Thyroid gland (tissue), 4 donors: ENCODE measurements around the gene AFP. TPM values are rescaled to one million over a fixed set of nuclear protein-coding genes. Genes with fewer than 3 reads are reported as not detected.

ENCODE experiments used
- DNase-seq, 2 donors: peaks; one replicate each; pipeline ENCODE4 v3.0.0-alpha.2; 2019
- H3K27ac ChIP-seq, 3 donors: fragments of 200-600 bp; sonication (generic); 1 replicate in 2 of 3; 2 replicates in 1 of 3; pipeline ENCODE4 v1.5.1; 2016 to 2019; ENCODE audit warnings: mild to moderate bottlenecking in 1 of 3, moderate library complexity in 1 of 3
- H3K27me3 ChIP-seq: fragments of 200-600 bp; sonication (generic); one replicate; pipeline ENCODE4 v1.5.1; 2019
- H3K36me3 ChIP-seq, 2 donors: fragments of 200-600 bp; sonication (generic); one replicate each; pipeline ENCODE4 v1.5.1; 2016 to 2019
- H3K4me1 ChIP-seq, 2 donors: fragments of 200-600 bp; sonication (generic); one replicate each; pipeline ENCODE4 v1.5.1; 2017 to 2019
- H3K4me3 ChIP-seq, 3 donors: fragments of 200-600 bp; sonication (generic); replicated peaks in 1 of 3; 1 replicate in 2 of 3; 2 replicates in 1 of 3; pipeline ENCODE4 v1.5.1; 2016; ENCODE audit warnings: mild to moderate bottlenecking in 1 of 3
- H3K9me3 ChIP-seq: fragments of 200-600 bp; sonication (generic); one replicate; pipeline ENCODE4 v1.5.1; 2017
- POLR2A ChIP-seq, 2 donors: fragments of 450-650 bp; IDR thresholded peaks; one replicate each; pipeline ENCODE4 v1.6.1; 2017; ENCODE audit warnings: antibody characterized with exemption in 2 of 2, mild to moderate bottlenecking in 2 of 2, moderate library complexity in 1 of 2
- WGBS, 2 donors: methylation state at CpG; one replicate each; pipeline ENCODE4 v1.1.5; 2017; 5-methylcytosine and 5-hydroxymethylcytosine counted together
- intact Hi-C: fragments of 100-400 bp; cut with DNase I; formaldehyde crosslinking; loops from one replicate; pipeline ENCODE4 v1.15.1; 2023
- total RNA-seq, 4 donors: library from RNA; depleted of rRNA; stranded (reverse); fragments of >200 nt; gene quantifications; one replicate each; pipeline ENCODE4 v1.2.3, GENCODE V29; 2016
- TF ChIP-seq, protein P1 (sequence below), 6 experiments: fragments of 200-600 bp in 3 of 6; fragments of 450-650 bp in 3 of 6; sonication (generic) in 3 of 6; IDR thresholded peaks; one replicate each; pipeline ENCODE4 v1.5.1; 2016 to 2019; ENCODE audit warnings: antibody characterized with exemption in 6 of 6, mild to moderate bottlenecking in 2 of 6, inconsistent platforms in 1 of 6, moderate library complexity in 1 of 6

Gene AFP
- total RNA-seq, 4 donors from 2014 or later = not detected

DNA sequence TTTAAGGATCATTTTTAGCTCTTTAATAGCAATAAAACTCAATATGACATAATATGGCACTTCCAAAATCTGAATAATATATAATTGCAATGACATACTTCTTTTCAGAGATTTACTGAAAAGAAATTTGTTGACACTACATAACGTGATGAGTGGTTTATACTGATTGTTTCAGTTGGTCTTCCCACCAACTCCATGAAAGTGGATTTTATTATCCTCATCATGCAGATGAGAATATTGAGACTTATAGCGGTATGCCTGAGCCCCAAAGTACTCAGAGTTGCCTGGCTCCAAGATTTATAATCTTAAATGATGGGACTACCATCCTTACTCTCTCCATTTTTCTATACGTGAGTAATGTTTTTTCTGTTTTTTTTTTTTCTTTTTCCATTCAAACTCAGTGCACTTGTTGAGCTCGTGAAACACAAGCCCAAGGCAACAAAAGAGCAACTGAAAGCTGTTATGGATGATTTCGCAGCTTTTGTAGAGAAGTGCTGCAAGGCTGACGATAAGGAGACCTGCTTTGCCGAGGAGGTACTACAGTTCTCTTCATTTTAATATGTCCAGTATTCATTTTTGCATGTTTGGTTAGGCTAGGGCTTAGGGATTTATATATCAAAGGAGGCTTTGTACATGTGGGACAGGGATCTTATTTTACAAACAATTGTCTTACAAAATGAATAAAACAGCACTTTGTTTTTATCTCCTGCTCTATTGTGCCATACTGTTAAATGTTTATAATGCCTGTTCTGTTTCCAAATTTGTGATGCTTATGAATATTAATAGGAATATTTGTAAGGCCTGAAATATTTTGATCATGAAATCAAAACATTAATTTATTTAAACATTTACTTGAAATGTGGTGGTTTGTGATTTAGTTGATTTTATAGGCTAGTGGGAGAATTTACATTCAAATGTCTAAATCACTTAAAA is 16.6 kb upstream of the AFP start:
- no peak for DNase-seq
- TF ChIP-seq, protein P1, sequence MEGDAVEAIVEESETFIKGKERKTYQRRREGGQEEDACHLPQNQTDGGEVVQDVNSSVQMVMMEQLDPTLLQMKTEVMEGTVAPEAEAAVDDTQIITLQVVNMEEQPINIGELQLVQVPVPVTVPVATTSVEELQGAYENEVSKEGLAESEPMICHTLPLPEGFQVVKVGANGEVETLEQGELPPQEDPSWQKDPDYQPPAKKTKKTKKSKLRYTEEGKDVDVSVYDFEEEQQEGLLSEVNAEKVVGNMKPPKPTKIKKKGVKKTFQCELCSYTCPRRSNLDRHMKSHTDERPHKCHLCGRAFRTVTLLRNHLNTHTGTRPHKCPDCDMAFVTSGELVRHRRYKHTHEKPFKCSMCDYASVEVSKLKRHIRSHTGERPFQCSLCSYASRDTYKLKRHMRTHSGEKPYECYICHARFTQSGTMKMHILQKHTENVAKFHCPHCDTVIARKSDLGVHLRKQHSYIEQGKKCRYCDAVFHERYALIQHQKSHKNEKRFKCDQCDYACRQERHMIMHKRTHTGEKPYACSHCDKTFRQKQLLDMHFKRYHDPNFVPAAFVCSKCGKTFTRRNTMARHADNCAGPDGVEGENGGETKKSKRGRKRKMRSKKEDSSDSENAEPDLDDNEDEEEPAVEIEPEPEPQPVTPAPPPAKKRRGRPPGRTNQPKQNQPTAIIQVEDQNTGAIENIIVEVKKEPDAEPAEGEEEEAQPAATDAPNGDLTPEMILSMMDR (IDR thresholded peaks at IDR 0.05) = no peak
- TF ChIP-seq POLR2A (IDR thresholded peaks at IDR 0.05) = no peak
- intact Hi-C loops = no loop called here
- Histone ChIP-seq H3K36me3 (no peaks in the 10 kb centered on the region), H3K4me1 (no peaks in the 10 kb centered on the region), H3K4me3 (no peak overlapping the region), H3K9me3 (no peaks in the 10 kb centered on the region), H3K27me3 (no peaks in the 10 kb centered on the region), H3K27ac (no peak overlapping the region)
- WGBS, 2 donors = 72 to 74% methylated on average over 7 of the region's 7 CpGs

DNA sequence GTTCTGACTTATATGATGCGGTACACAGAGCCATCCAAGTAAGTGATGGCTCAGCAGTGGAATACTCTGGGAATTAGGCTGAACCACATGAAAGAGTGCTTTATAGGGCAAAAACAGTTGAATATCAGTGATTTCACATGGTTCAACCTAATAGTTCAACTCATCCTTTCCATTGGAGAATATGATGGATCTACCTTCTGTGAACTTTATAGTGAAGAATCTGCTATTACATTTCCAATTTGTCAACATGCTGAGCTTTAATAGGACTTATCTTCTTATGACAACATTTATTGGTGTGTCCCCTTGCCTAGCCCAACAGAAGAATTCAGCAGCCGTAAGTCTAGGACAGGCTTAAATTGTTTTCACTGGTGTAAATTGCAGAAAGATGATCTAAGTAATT is 15.4 kb upstream of the AFP start:
- H3K4me3 ChIP-seq = no peak overlapping the region
- H3K4me1 ChIP-seq = no peaks in the 10 kb centered on the region
- no peaks in the 10 kb centered on the region for H3K27me3 ChIP-seq
- WGBS, 2 donors = 96% methylated on average over 2 of the region's 2 CpGs
- intact Hi-C loops = no loop called here
- no peak for TF ChIP-seq POLR2A (IDR thresholded peaks at IDR 0.05)
- TF ChIP-seq, protein P1 (IDR thresholded peaks at IDR 0.05) = no peak
- no peak for DNase-seq
- no peak overlapping the region for H3K27ac ChIP-seq
- H3K36me3 ChIP-seq = no peaks in the 10 kb centered on the region
- no peaks in the 10 kb centered on the region for H3K9me3 ChIP-seq

DNA sequence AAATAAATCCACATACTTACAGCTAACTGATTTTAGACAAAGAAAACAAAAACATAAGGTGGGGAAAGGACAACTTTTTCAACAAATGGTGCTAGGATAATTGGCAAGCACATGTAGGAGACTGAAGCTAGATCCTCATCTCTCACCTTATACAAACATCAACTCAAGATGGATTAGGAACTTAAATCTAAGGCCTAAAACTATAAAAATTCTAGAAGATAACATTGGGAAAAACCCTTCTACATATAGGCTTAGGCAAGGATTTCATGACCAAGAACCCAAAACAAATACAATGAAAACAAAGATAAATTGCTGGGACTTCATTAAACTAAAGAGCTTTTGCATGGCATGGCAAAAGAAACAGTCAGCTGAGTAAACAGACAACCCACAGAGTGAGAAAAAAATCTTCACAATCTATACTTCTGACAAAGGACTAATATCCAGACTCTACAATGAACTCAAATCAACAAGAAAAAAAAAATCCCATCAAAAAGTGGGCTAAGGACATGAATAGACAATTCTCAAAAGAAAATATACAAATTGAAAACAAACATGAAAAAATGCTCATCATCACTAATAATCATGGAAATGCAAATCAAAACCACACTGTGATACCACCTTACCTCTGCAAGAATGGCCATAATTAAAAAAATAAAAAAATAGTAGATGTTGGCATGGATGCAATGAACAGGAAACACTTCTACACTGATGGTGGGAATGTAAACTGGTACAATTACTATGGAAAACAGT is 14.1 kb upstream of the AFP start:
- H3K27me3 ChIP-seq = no peaks in the 10 kb centered on the region
- H3K4me3 ChIP-seq = no peak overlapping the region
- H3K27ac ChIP-seq = no peak overlapping the region
- DNase-seq = no peak
- H3K36me3 ChIP-seq = no peaks in the 10 kb centered on the region
- no peaks in the 10 kb centered on the region for H3K9me3 ChIP-seq
- intact Hi-C loops = no loop called here
- TF ChIP-seq, protein P1 (IDR thresholded peaks at IDR 0.05) = no peak
- TF ChIP-seq POLR2A (IDR thresholded peaks at IDR 0.05) = no peak
- H3K4me1 ChIP-seq = no peaks in the 10 kb centered on the region

DNA sequence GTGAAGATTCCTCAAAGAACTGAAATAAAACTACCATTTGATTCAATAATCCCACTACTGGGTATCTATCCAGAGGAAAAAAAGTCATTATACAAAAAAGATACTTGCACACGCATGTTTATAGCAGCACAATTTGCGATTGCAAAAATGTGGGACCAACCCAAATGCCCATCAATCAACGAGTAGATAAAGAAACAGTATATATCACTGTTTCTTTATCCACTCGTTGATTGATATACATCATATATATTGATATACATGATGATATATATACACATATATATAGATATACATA is 13.6 kb upstream of the AFP start:
- Histone ChIP-seq H3K27ac (no peak overlapping the region), H3K4me1 (no peaks in the 10 kb centered on the region), H3K4me3 (no peak overlapping the region), H3K36me3 (no peaks in the 10 kb centered on the region), H3K27me3 (no peaks in the 10 kb centered on the region), H3K9me3 (no peaks in the 10 kb centered on the region)
- WGBS, 2 donors = 72 to 84% methylated on average over 4 of the region's 4 CpGs
- intact Hi-C loops = no loop called here
- no peak for TF ChIP-seq POLR2A (IDR thresholded peaks at IDR 0.05)
- TF ChIP-seq, protein P1 (IDR thresholded peaks at IDR 0.05) = no peak
- DNase-seq = no peak

DNA sequence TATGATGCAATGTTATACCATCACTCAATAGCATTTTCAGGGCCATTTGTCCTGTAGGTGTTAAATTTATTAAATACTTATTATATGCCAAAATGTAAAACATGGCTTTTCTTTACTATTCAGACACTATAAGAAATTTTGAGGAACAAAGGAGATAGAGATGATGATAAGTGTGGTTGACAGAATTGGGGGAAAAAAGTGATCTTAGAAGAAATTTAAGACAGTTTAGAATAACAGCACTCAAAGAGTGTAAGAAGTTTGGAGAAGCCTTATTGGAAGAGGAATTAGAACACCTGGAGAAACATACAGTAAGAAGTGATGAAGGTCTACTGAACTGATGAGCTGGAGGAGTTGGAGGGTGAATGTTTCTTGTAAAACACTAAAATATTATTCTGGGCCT is 12.8 kb upstream of the AFP start:
- no peaks in the 10 kb centered on the region for H3K36me3 ChIP-seq
- H3K9me3 ChIP-seq = no peaks in the 10 kb centered on the region
- intact Hi-C loops = no loop called here

More for the DNA sequence above, 12.8 kb upstream of the AFP start:
- no peak overlapping the region for H3K4me3 ChIP-seq
- H3K4me1 ChIP-seq = no peaks in the 10 kb centered on the region
- H3K27ac ChIP-seq = no peak overlapping the region
- DNase-seq = no peak
- TF ChIP-seq, protein P1 (IDR thresholded peaks at IDR 0.05) = no peak
- TF ChIP-seq POLR2A (IDR thresholded peaks at IDR 0.05) = no peak
- no peaks in the 10 kb centered on the region for H3K27me3 ChIP-seq
